HFF-Myc (cell line): ENCODE measurements around the gene PPP1R9A.

Source experiments
- DNase-seq: peaks from one replicate; pipeline ENCODE4 v3.0.0-alpha.2; 2011; ENCODE audit warnings: low read depth; ENCODE audit errors: extremely low read depth
- H3K4me3 ChIP-seq: replicated peaks from 2 replicates; pipeline ENCODE4 v1.5.1; 2011; ENCODE audit warnings: low read depth, mild to moderate bottlenecking, control low read depth, low read length
- TF ChIP-seq, protein P1 (sequence below): IDR thresholded peaks from 2 replicates; pipeline ENCODE4 v1.5.1; 2012; ENCODE audit warnings: mild to moderate bottlenecking, low read depth, low read length, control low read depth; ENCODE audit errors: missing control alignments

The PPP1R9A gene

GRCh38 chr7:94882891-94883290, 24.5 kb upstream of the PPP1R9A start:
- TF ChIP-seq, protein P1, sequence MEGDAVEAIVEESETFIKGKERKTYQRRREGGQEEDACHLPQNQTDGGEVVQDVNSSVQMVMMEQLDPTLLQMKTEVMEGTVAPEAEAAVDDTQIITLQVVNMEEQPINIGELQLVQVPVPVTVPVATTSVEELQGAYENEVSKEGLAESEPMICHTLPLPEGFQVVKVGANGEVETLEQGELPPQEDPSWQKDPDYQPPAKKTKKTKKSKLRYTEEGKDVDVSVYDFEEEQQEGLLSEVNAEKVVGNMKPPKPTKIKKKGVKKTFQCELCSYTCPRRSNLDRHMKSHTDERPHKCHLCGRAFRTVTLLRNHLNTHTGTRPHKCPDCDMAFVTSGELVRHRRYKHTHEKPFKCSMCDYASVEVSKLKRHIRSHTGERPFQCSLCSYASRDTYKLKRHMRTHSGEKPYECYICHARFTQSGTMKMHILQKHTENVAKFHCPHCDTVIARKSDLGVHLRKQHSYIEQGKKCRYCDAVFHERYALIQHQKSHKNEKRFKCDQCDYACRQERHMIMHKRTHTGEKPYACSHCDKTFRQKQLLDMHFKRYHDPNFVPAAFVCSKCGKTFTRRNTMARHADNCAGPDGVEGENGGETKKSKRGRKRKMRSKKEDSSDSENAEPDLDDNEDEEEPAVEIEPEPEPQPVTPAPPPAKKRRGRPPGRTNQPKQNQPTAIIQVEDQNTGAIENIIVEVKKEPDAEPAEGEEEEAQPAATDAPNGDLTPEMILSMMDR = no peak
- no peak overlapping the region for H3K4me3 ChIP-seq
- DNase-seq = no peak

DNA sequence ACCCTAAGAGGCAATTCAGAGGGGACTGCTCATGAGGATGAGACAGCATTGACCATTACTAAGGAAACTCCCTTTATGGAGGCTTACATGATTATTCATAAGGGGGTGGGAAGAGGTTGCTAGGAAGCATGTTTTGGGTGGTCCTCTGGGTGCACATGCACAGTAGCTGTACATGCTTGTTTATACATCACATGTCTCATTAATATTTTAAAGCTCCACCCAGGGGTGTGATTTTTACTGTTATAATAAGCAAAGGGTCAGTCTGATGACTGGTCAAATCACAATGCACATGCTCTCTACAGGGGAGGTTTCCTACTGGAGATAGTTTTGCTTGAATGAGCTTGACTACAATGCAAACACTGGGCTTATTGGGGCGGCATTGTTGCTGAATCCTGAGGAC, 23.8 kb upstream of the PPP1R9A start:
- H3K4me3 ChIP-seq = no peak overlapping the region
- DNase-seq = no peak
- TF ChIP-seq, protein P1 = no peak

GRCh38 chr7:94888551-94888950, 18.8 kb upstream of the PPP1R9A start:
- DNase-seq = no peak
- TF ChIP-seq, protein P1 = no peak
- H3K4me3 ChIP-seq = no peak overlapping the region

GRCh38 chr7:94888995-94889523, 18.3 kb upstream of the PPP1R9A start:
- TF ChIP-seq, protein P1 = no peak
- no peak overlapping the region for H3K4me3 ChIP-seq
- DNase-seq = no peak

- no peak for DNase-seq
- TF ChIP-seq, protein P1 = no peak
- no peak overlapping the region for H3K4me3 ChIP-seq
Measured at GRCh38 chr7:94890216-94890615, 17.2 kb upstream of the PPP1R9A start.

GRCh38 chr7:94893661-94894060, 13.7 kb upstream of the PPP1R9A start:
- H3K4me3 ChIP-seq = no peak overlapping the region
- TF ChIP-seq, protein P1 = no peak
- no peak for DNase-seq

- H3K4me3 ChIP-seq = no peak overlapping the region
- DNase-seq = no peak
- TF ChIP-seq, protein P1 = no peak
Measured at GRCh38 chr7:94897541-94897940, 9.9 kb upstream of the PPP1R9A start.
